ENCODE data around the gene RTL1.

- TF ChIP-seq CTCF (IDR thresholded peaks at IDR 0.05 in 2 of 3, conservative IDR thresholded peaks at IDR 0.05 in 1 of 3; ENCODE audit: control insufficient read depth in 2 of 3, extremely low read depth in 1 of 3, insufficient read depth in 1 of 3, low read depth in 3 of 3, low read length in 3 of 3) = no peak
- TF ChIP-seq IKZF1 (conservative IDR thresholded peaks at IDR 0.05) = no peak
- TF ChIP-seq, protein P1, sequence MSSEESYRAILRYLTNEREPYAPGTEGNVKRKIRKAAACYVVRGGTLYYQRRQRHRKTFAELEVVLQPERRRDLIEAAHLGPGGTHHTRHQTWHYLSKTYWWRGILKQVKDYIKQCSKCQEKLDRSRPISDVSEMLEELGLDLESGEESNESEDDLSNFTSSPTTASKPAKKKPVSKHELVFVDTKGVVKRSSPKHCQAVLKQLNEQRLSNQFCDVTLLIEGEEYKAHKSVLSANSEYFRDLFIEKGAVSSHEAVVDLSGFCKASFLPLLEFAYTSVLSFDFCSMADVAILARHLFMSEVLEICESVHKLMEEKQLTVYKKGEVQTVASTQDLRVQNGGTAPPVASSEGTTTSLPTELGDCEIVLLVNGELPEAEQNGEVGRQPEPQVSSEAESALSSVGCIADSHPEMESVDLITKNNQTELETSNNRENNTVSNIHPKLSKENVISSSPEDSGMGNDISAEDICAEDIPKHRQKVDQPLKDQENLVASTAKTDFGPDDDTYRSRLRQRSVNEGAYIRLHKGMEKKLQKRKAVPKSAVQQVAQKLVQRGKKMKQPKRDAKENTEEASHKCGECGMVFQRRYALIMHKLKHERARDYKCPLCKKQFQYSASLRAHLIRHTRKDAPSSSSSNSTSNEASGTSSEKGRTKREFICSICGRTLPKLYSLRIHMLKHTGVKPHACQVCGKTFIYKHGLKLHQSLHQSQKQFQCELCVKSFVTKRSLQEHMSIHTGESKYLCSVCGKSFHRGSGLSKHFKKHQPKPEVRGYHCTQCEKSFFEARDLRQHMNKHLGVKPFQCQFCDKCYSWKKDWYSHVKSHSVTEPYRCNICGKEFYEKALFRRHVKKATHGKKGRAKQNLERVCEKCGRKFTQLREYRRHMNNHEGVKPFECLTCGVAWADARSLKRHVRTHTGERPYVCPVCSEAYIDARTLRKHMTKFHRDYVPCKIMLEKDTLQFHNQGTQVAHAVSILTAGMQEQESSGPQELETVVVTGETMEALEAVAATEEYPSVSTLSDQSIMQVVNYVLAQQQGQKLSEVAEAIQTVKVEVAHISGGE (CRISPR knock-in tag; IDR thresholded peaks at IDR 0.05) = no peak
- no peak for TF ChIP-seq RFX5 (IDR thresholded peaks at IDR 0.05; ENCODE audit: low read depth, low read length)
- TF ChIP-seq NFYB (IDR thresholded peaks at IDR 0.05; ENCODE audit: insufficient read depth, low read depth, low read length) = no peak
- no peak for TF ChIP-seq NFYA (IDR thresholded peaks at IDR 0.05; ENCODE audit: borderline replicate concordance, low read depth, low read length)
- no peak for TF ChIP-seq CEBPB (IDR thresholded peaks at IDR 0.05; ENCODE audit: borderline replicate concordance in 1 of 2, low read depth in 2 of 2, low read length in 2 of 2)
- TF ChIP-seq SPI1 (IDR thresholded peaks at IDR 0.05; ENCODE audit: borderline replicate concordance, insufficient read depth, low read depth, low read length) = no peak
- no peak for TF ChIP-seq HCFC1 (IDR thresholded peaks at IDR 0.05; ENCODE audit: low read length)
- TF ChIP-seq RAD21 (IDR thresholded peaks at IDR 0.05; ENCODE audit: insufficient read depth, low read depth, low read length) = no peak
Observed at GRCh38 chr14:100873096-100873482, 30.4 kb downstream of the RTL1 start.

All from GM12878 (cell line).